ENCODE measurements around the gene ZNF358.

DNA sequence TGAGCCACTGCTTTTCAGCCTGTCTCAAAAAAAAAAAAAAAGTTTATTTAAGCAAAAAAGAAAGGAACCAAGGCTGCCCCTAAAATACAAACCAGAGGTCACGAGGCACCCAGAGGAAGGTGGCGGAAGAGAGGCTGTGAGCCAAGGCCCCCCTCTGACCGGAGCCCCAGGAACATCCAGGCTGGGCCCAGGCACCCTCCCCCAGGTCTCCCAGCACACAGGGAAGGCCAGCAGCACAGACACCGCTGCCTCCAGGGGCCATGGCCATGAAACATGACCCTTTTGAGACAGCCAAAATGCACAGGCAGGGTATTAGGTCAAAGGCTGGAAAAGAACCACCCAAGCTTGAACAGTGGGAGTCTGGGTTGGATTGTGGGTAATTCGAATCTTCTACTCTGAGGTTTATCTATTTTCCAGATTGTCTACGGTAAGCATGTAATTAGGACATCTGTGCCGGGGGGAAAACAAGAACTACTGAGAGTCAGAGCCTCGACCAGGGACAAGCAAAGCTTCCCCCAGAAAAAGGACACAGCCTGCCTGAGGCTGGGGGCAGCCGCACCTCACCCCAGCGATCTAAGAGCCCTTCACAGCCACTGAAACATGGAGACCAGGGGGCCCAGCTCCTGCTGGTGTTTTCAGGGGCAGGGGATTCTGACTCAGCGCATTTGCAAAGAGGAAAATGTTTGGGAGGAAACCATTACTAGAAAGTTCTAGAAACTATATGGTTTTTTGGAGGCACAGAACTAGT lies 35.5 kb upstream of the ZNF358 start:
- TF ChIP-seq JUNB (IDR thresholded peaks at IDR 0.05) (no peak), FOS (IDR thresholded peaks at IDR 0.05; ENCODE audit: borderline replicate concordance, extremely low read depth, insufficient read length) (no peak), POLR2A (IDR thresholded peaks at IDR 0.05; ENCODE audit: low read depth, low read length) (no peak), POLR2AphosphoS2 (IDR thresholded peaks at IDR 0.05; ENCODE audit: low read depth, low read length) (no peak), YY1 (IDR thresholded peaks at IDR 0.05; ENCODE audit: low read depth, low read length) (no peak), EP300 (IDR thresholded peaks at IDR 0.05; ENCODE audit: borderline replicate concordance in 1 of 2, control insufficient read depth in 1 of 2, low read depth in 2 of 2, low read length in 2 of 2) (no peak)
- TF ChIP-seq, protein P1, sequence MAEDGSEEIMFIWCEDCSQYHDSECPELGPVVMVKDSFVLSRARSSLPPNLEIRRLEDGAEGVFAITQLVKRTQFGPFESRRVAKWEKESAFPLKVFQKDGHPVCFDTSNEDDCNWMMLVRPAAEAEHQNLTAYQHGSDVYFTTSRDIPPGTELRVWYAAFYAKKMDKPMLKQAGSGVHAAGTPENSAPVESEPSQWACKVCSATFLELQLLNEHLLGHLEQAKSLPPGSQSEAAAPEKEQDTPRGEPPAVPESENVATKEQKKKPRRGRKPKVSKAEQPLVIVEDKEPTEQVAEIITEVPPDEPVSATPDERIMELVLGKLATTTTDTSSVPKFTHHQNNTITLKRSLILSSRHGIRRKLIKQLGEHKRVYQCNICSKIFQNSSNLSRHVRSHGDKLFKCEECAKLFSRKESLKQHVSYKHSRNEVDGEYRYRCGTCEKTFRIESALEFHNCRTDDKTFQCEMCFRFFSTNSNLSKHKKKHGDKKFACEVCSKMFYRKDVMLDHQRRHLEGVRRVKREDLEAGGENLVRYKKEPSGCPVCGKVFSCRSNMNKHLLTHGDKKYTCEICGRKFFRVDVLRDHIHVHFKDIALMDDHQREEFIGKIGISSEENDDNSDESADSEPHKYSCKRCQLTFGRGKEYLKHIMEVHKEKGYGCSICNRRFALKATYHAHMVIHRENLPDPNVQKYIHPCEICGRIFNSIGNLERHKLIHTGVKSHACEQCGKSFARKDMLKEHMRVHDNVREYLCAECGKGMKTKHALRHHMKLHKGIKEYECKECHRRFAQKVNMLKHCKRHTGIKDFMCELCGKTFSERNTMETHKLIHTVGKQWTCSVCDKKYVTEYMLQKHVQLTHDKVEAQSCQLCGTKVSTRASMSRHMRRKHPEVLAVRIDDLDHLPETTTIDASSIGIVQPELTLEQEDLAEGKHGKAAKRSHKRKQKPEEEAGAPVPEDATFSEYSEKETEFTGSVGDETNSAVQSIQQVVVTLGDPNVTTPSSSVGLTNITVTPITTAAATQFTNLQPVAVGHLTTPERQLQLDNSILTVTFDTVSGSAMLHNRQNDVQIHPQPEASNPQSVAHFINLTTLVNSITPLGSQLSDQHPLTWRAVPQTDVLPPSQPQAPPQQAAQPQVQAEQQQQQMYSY (CRISPR knock-in tag; IDR thresholded peaks at IDR 0.05): no peak
- TF ChIP-seq, protein P2, sequence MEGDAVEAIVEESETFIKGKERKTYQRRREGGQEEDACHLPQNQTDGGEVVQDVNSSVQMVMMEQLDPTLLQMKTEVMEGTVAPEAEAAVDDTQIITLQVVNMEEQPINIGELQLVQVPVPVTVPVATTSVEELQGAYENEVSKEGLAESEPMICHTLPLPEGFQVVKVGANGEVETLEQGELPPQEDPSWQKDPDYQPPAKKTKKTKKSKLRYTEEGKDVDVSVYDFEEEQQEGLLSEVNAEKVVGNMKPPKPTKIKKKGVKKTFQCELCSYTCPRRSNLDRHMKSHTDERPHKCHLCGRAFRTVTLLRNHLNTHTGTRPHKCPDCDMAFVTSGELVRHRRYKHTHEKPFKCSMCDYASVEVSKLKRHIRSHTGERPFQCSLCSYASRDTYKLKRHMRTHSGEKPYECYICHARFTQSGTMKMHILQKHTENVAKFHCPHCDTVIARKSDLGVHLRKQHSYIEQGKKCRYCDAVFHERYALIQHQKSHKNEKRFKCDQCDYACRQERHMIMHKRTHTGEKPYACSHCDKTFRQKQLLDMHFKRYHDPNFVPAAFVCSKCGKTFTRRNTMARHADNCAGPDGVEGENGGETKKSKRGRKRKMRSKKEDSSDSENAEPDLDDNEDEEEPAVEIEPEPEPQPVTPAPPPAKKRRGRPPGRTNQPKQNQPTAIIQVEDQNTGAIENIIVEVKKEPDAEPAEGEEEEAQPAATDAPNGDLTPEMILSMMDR (IDR thresholded peaks at IDR 0.05 in 2 of 3, conservative IDR thresholded peaks at IDR 0.05 in 1 of 3; ENCODE audit: control insufficient read depth in 2 of 3, extremely low read depth in 1 of 3, insufficient read depth in 1 of 3, low read depth in 3 of 3, low read length in 3 of 3): no peak
- TF ChIP-seq, protein P3, sequence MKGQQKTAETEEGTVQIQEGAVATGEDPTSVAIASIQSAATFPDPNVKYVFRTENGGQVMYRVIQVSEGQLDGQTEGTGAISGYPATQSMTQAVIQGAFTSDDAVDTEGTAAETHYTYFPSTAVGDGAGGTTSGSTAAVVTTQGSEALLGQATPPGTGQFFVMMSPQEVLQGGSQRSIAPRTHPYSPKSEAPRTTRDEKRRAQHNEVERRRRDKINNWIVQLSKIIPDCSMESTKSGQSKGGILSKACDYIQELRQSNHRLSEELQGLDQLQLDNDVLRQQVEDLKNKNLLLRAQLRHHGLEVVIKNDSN (IDR thresholded peaks at IDR 0.05; ENCODE audit: borderline replicate concordance, extremely low read length, insufficient read depth, low read depth, low read length): no peak
- TF ChIP-seq, protein P4, sequence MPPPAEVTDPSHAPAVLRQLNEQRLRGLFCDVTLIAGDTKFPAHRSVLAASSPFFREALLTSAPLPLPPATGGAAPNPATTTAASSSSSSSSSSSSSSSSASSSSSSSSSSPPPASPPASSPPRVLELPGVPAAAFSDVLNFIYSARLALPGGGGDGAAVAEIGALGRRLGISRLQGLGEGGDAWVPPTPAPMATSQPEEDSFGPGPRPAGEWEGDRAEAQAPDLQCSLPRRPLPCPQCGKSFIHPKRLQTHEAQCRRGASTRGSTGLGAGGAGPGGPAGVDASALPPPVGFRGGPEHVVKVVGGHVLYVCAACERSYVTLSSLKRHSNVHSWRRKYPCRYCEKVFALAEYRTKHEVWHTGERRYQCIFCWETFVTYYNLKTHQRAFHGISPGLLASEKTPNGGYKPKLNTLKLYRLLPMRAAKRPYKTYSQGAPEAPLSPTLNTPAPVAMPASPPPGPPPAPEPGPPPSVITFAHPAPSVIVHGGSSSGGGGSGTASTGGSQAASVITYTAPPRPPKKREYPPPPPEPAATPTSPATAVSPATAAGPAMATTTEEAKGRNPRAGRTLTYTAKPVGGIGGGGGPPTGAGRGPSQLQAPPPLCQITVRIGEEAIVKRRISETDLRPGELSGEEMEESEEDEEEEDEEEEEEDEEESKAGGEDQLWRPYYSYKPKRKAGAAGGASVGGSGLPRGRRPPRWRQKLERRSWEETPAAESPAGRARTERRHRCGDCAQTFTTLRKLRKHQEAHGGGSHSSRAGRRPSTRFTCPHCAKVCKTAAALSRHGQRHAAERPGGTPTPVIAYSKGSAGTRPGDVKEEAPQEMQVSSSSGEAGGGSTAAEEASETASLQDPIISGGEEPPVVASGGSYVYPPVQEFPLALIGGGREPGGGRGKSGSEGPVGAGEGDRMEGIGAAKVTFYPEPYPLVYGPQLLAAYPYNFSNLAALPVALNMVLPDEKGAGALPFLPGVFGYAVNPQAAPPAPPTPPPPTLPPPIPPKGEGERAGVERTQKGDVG (CRISPR knock-in tag; IDR thresholded peaks at IDR 0.05): no peak

Data from GM12878 (cell line).